C4-2B (cell line): ENCODE results near the gene LZTR1.

Experiments
- H3K27ac ChIP-seq: fragments of 450-650 bp; 2 replicates; pipeline ENCODE4 v1.5.1; 2017
- CTCF ChIP-seq: fragments of 450-650 bp; conservative IDR thresholded peaks from 2 replicates; pipeline ENCODE4 v1.5.1; 2017; ENCODE audit warnings: mild to moderate bottlenecking
- ZFX ChIP-seq: fragments of 450-650 bp; IDR thresholded peaks from 2 replicates; pipeline ENCODE4 v1.6.1; 2017

The LZTR1 gene

GRCh38 chr22:20948450-20948849, 33.6 kb upstream of the LZTR1 start:
- no peak overlapping the region for H3K27ac ChIP-seq
- TF ChIP-seq ZFX, result no peak
- no peak for TF ChIP-seq CTCF

GRCh38 chr22:20948989-20949388, 33.1 kb upstream of the LZTR1 start:
- no peak overlapping the region for H3K27ac ChIP-seq
- TF ChIP-seq ZFX (no peak), CTCF (no peak)

- TF ChIP-seq CTCF (no peak), ZFX (no peak)
- no peak overlapping the region for H3K27ac ChIP-seq
Measured at GRCh38 chr22:20949698-20950183, 32.4 kb upstream of the LZTR1 start.

- TF ChIP-seq ZFX, result no peak
- no peak for TF ChIP-seq CTCF
- H3K27ac ChIP-seq, result no peak overlapping the region
Measured at GRCh38 chr22:20951151-20951931, 30.8 kb upstream of the LZTR1 start.

- no peak overlapping the region for H3K27ac ChIP-seq
Measured at GRCh38 chr22:20951932-20952380, 30.1 kb upstream of the LZTR1 start.

GRCh38 chr22:20952544-20953341, 29.4 kb upstream of the LZTR1 start:
- TF ChIP-seq ZFX (no peak), CTCF (no peak)
- H3K27ac ChIP-seq, result no peak overlapping the region

More at GRCh38 chr22:20951932-20952380, 30.1 kb upstream of the LZTR1 start:
- TF ChIP-seq CTCF (no peak), ZFX (no peak)

- no peak overlapping the region for H3K27ac ChIP-seq
- no peak for TF ChIP-seq CTCF
- no peak for TF ChIP-seq ZFX
Measured at GRCh38 chr22:20953342-20953608, 28.8 kb upstream of the LZTR1 start.
